Ovary (tissue), 3 donors: ENCODE measurements around the gene SH3RF1.

Experiments used
- EP300 ChIP-seq: sonication (generic); formaldehyde crosslinking; IDR thresholded peaks from one replicate; pipeline ENCODE4 v1.6.1; 2017; ENCODE audit warnings: antibody characterized with exemption
- TF ChIP-seq, protein P1 (sequence below), 3 donors: fragments of 450-650 bp in 2 of 3; fragments of 200-600 bp in 1 of 3; IDR thresholded peaks; one replicate each; pipeline versions ENCODE4 v1.5.1 to v1.8.0; 2016 to 2022; ENCODE audit warnings: antibody characterized with exemption in 3 of 3, mild to moderate bottlenecking in 1 of 3
- donor health status: DM: no; HTN: no; CAD: no.

GRCh38 chr4:169256101-169256612 is 14.6 kb downstream of the SH3RF1 start:
- TF ChIP-seq, protein P1, sequence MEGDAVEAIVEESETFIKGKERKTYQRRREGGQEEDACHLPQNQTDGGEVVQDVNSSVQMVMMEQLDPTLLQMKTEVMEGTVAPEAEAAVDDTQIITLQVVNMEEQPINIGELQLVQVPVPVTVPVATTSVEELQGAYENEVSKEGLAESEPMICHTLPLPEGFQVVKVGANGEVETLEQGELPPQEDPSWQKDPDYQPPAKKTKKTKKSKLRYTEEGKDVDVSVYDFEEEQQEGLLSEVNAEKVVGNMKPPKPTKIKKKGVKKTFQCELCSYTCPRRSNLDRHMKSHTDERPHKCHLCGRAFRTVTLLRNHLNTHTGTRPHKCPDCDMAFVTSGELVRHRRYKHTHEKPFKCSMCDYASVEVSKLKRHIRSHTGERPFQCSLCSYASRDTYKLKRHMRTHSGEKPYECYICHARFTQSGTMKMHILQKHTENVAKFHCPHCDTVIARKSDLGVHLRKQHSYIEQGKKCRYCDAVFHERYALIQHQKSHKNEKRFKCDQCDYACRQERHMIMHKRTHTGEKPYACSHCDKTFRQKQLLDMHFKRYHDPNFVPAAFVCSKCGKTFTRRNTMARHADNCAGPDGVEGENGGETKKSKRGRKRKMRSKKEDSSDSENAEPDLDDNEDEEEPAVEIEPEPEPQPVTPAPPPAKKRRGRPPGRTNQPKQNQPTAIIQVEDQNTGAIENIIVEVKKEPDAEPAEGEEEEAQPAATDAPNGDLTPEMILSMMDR (IDR thresholded peaks at IDR 0.05) = no peak
- no peak for TF ChIP-seq EP300
